ACC112 (cell line): ENCODE measurements around the gene BRD3OS.

Source experiments
- H2AFZ ChIP-seq: fragments of 200-600 bp; sonication (generic); one replicate; pipeline ENCODE4 v1.6.0; 2017; ENCODE audit warnings: antibody characterized with exemption, low read length; ENCODE audit not compliant: unreplicated experiment
- H3K27ac ChIP-seq: fragments of 200-600 bp; sonication (generic); 2 replicates; pipeline ENCODE4 v1.5.1; 2014; ENCODE audit warnings: low read depth, mild to moderate bottlenecking, antibody characterized with exemption, low read length, moderate library complexity
- H3K27me3 ChIP-seq: fragments of 200-600 bp; sonication (generic); 2 replicates; pipeline ENCODE4 v1.6.1; 2014; ENCODE audit warnings: mild to moderate bottlenecking, antibody characterized with exemption, low read length, moderate library complexity, mixed read lengths; ENCODE audit not compliant: insufficient read depth
- H3K36me3 ChIP-seq: fragments of 200-600 bp; sonication (generic); 2 replicates; pipeline ENCODE4 v1.6.1; 2016; ENCODE audit warnings: mild to moderate bottlenecking, antibody characterized with exemption, low read length, moderate library complexity, mixed read lengths; ENCODE audit not compliant: insufficient read depth
- H3K4me1 ChIP-seq: fragments of 200-600 bp; sonication (generic); one replicate; pipeline ENCODE4 v1.6.1; 2016; ENCODE audit warnings: low read length, mixed read lengths; ENCODE audit not compliant: insufficient read depth, unreplicated experiment, control insufficient read depth
- H3K4me3 ChIP-seq: fragments of 200-600 bp; sonication (generic); 2 replicates; pipeline ENCODE4 v1.5.1; 2014; ENCODE audit warnings: mild to moderate bottlenecking, low read depth, low read length
- H3K79me2 ChIP-seq: fragments of 200-600 bp; sonication (generic); one replicate; pipeline ENCODE4 v1.6.0; 2016; ENCODE audit warnings: low read length; ENCODE audit not compliant: control insufficient read depth, unreplicated experiment, insufficient read depth

The BRD3OS gene

DNA sequence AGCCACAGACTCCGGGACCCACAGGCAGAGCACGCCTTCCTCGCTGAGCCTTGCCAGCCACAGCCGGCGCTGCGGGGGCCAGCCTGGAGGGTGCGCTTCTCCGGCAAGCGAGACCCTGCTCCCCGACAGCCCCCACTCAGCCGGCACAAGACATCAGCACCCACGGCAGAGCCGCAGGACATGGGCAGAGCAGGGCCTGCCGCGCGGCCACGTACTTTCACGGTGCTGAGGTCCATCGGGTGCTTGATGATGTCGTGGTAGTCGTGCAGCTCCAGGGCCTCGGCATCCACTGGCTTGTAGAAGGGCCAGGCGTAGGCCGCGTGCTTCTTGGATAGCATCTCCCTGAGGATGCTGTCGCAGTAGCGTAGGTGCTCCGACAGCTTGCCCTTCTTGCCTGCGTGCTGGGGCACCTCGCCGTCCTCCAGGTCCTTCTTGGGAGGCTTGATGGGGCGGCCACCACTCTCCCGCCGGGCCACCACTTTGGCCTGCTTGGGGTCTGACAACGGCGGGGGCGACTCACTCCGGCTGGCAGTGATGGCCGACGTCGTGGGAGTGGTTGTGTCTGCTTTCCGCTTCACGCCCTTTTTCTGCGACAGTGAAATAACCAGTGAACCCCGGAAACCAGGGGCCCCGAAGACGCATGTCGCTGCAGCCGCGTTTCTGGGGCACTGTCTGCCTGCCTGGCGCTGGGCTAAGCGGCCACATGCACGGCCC is 22.7 kb downstream of the BRD3OS start:
- H3K4me3 ChIP-seq: no peak overlapping the region
- H3K27ac ChIP-seq: no peak overlapping the region
- no peak overlapping the region for H2AFZ ChIP-seq
- H3K4me1 ChIP-seq: no peaks in the 10 kb centered on the region
- no peaks in the 10 kb centered on the region for H3K79me2 ChIP-seq
- no peaks in the 10 kb centered on the region for H3K27me3 ChIP-seq
- 0 out of 2 replicates have a peak, but pooled peaks cover 5% of the 10 kb centered on the region for H3K36me3 ChIP-seq

GRCh38 chr9:134048582-134048968 is 23.3 kb downstream of the BRD3OS start:
- H3K27ac ChIP-seq: no peak overlapping the region
- H3K36me3 ChIP-seq: 0 out of 2 replicates have a peak, but pooled peaks cover 5% of the 10 kb centered on the region
- no peak overlapping the region for H3K4me3 ChIP-seq
- H2AFZ ChIP-seq: no peak overlapping the region
- no peaks in the 10 kb centered on the region for H3K27me3 ChIP-seq
- peaks cover 2% of the 10 kb centered on the region for H3K79me2 ChIP-seq
- H3K4me1 ChIP-seq: no peaks in the 10 kb centered on the region

GRCh38 chr9:134049236-134049635 is 24.0 kb downstream of the BRD3OS start:
- Histone ChIP-seq H3K27me3 (no peaks in the 10 kb centered on the region), H3K27ac (no peak overlapping the region), H2AFZ (no peak overlapping the region), H3K4me3 (no peak overlapping the region), H3K36me3 (0 out of 2 replicates have a peak, but pooled peaks cover 5% of the 10 kb centered on the region), H3K4me1 (no peaks in the 10 kb centered on the region), H3K79me2 (peaks cover 8% of the 10 kb centered on the region)

- Histone ChIP-seq H3K4me3 (no peak overlapping the region), H3K27ac (no peak overlapping the region), H3K79me2 (peaks cover 16% of the 10 kb centered on the region), H3K36me3 (0 out of 2 replicates have a peak, but pooled peaks cover 5% of the 10 kb centered on the region), H3K4me1 (no peaks in the 10 kb centered on the region), H3K27me3 (no peaks in the 10 kb centered on the region), H2AFZ (no peak overlapping the region)
Observed at GRCh38 chr9:134049772-134050588, 24.7 kb downstream of the BRD3OS start.

DNA sequence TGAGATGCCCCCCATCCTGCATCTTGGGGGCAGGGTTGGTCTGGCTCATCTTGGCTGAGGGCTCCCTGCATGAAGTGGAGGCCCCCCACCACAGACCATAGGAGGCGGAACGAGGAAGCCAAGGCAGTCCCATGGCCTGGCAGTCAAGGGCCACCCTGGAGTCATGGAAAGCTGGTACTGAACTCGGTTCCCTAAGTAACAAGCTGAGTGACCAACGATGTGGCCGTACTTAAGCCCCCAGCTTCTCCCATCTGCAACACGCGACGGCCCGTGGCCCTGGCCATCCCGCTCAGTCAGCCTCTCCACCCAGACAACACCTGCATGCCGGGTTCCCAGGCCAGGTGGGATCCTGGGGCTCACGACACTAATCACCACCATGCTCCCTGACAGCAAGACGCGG is 25.4 kb downstream of the BRD3OS start:
- no peak overlapping the region for H3K4me3 ChIP-seq
- no peaks in the 10 kb centered on the region for H3K27me3 ChIP-seq
- H3K4me1 ChIP-seq: peaks cover 7% of the 10 kb centered on the region
- peaks cover 23% of the 10 kb centered on the region for H3K79me2 ChIP-seq
- H3K36me3 ChIP-seq: 0 out of 2 replicates have a peak, but pooled peaks cover 2% of the 10 kb centered on the region
- H2AFZ ChIP-seq: no peak overlapping the region
- H3K27ac ChIP-seq: no peak overlapping the region

DNA sequence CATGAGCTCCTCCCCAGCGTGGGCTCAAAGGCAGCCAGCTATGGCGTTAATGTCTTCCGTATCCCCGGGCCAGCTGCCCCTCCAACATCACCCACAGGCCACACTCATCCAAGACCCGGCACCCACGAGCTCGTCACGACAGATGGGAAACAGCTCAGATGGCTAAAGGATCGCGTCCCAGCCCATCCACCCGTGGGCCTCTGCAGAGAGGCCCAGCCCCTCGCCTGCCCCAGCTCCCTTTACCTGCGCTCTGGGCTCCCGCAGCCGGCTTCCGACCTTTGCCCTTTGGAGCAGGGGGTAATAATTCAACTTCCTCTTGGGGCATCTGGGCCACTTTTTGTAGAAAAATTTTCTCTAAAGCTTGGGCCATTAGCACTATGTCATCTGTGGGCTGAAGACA is 26.0 kb downstream of the BRD3OS start:
- Histone ChIP-seq H3K36me3 (no peaks in the 10 kb centered on the region), H3K27ac (no peak overlapping the region)

DNA sequence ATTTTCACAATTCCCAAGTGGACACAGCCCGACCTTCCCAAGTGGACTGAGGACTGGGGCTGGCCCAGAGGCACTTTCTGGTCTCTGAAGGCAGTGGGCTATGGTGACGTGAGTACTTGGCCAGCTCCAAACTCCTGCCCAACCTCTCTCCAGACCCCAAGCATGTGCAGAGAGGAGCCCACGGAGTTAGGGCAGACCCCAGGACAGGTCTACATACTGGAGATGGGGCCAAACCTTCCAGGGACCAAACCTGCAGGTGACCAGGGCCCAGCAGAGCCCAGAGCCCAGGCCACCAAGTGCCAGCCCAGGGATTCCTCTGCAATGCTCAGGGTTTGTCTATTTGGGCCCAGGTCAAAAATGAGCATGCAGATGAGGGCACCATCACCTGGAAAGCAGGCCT is 27.2 kb downstream of the BRD3OS start:
- Histone ChIP-seq H2AFZ (no peak overlapping the region), H3K36me3 (no peaks in the 10 kb centered on the region), H3K4me3 (no peak overlapping the region), H3K79me2 (peaks cover 41% of the 10 kb centered on the region), H3K4me1 (peaks cover 21% of the 10 kb centered on the region), H3K27me3 (no peaks in the 10 kb centered on the region), H3K27ac (no peak overlapping the region)

More for the DNA sequence above, 26.0 kb downstream of the BRD3OS start:
- Histone ChIP-seq H3K4me3 (no peak overlapping the region), H3K4me1 (peaks cover 13% of the 10 kb centered on the region), H3K79me2 (peaks cover 29% of the 10 kb centered on the region), H2AFZ (no peak overlapping the region), H3K27me3 (no peaks in the 10 kb centered on the region)

DNA sequence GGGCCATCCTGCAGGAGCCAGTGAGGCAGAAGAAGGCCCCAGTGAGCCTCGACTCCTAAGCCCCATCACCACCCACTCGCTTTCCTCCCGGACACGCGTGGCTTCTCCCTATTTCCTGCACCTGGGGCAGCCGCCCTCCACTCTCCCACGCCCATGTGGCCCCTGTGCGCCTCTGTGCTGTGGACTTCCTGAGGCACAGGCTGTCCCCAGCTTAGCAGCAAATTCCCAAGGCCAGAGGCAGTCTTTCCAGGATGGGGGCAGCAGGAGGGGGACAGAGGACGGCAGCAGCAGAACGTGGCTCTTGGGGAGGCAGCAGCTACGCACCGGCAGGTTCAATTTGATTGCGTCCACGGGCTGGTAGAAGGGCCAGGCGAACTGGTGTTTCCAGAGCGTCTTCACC is 27.7 kb downstream of the BRD3OS start:
- Histone ChIP-seq H3K36me3 (no peaks in the 10 kb centered on the region), H3K27me3 (no peaks in the 10 kb centered on the region), H3K79me2 (peaks cover 46% of the 10 kb centered on the region), H2AFZ (no peak overlapping the region), H3K4me1 (peaks cover 23% of the 10 kb centered on the region), H3K4me3 (no peak overlapping the region), H3K27ac (no peak overlapping the region)

- H3K27me3 ChIP-seq: no peaks in the 10 kb centered on the region
- H3K4me3 ChIP-seq: no peak overlapping the region
- H3K4me1 ChIP-seq: peaks cover 28% of the 10 kb centered on the region
- H3K27ac ChIP-seq: no peak overlapping the region
- H3K36me3 ChIP-seq: no peaks in the 10 kb centered on the region
- H3K79me2 ChIP-seq: peaks cover 50% of the 10 kb centered on the region
- H2AFZ ChIP-seq: no peak overlapping the region
Observed at GRCh38 chr9:134053401-134053871, 28.2 kb downstream of the BRD3OS start.

GRCh38 chr9:134053941-134054761 is 28.9 kb downstream of the BRD3OS start:
- peaks cover 35% of the 10 kb centered on the region for H3K4me1 ChIP-seq
- H2AFZ ChIP-seq: no peak overlapping the region
- no peak overlapping the region for H3K27ac ChIP-seq
- H3K4me3 ChIP-seq: no peak overlapping the region
- no peaks in the 10 kb centered on the region for H3K36me3 ChIP-seq
- peaks cover 57% of the 10 kb centered on the region for H3K79me2 ChIP-seq
- H3K27me3 ChIP-seq: no peaks in the 10 kb centered on the region
